ENCODE data around the gene C13orf46.

The C13orf46 gene

GRCh38 chr13:113927661-113928581 is 46.0 kb downstream of the C13orf46 start:
- no peak for DNase-seq (ENCODE audit: low read depth)
- no peak overlapping the region for H3K4me3 ChIP-seq (ENCODE audit: low read depth, low read length)
- TF ChIP-seq CTCF (IDR thresholded peaks at IDR 0.05; ENCODE audit: control insufficient read depth, extremely low read depth, insufficient read depth): no peak

GRCh38 chr13:113926951-113927660 is 46.8 kb downstream of the C13orf46 start:
- no peak for TF ChIP-seq CTCF (IDR thresholded peaks at IDR 0.05; ENCODE audit: control insufficient read depth, extremely low read depth, insufficient read depth)
- DNase-seq (ENCODE audit: low read depth): no peak

GRCh38 chr13:113926301-113926761 is 47.5 kb downstream of the C13orf46 start:
- TF ChIP-seq CTCF (IDR thresholded peaks at IDR 0.05; ENCODE audit: control insufficient read depth, extremely low read depth, insufficient read depth): no peak
- no peak overlapping the region for H3K4me3 ChIP-seq (ENCODE audit: low read depth, low read length)
- no peak for DNase-seq (ENCODE audit: low read depth)

More at GRCh38 chr13:113926951-113927660, 46.8 kb downstream of the C13orf46 start:
- H3K4me3 ChIP-seq (ENCODE audit: low read depth, low read length): no peak overlapping the region

GRCh38 chr13:113924184-113924901 is 49.5 kb downstream of the C13orf46 start:
- H3K4me3 ChIP-seq (ENCODE audit: low read depth, low read length): no peak overlapping the region
- no peak for TF ChIP-seq CTCF (IDR thresholded peaks at IDR 0.05; ENCODE audit: control insufficient read depth, extremely low read depth, insufficient read depth)
- no peak for DNase-seq (ENCODE audit: low read depth)

- DNase-seq (ENCODE audit: low read depth): no peak
- no peak for TF ChIP-seq CTCF (IDR thresholded peaks at IDR 0.05; ENCODE audit: control insufficient read depth, extremely low read depth, insufficient read depth)
- no peak overlapping the region for H3K4me3 ChIP-seq (ENCODE audit: low read depth, low read length)
Observed at GRCh38 chr13:113923376-113924063, 50.4 kb downstream of the C13orf46 start.

Measured in LNCaP clone FGC (cell line).